SKM-1 treated with dmso at 0.1 percent for 144 hours (cell line): ENCODE data around the gene SPHK1.

Experiments used
- DNase-seq: peaks from one replicate; lab custom pipeline; 2025; ENCODE audit not compliant: unreplicated experiment; lab: John Stamatoyannopoulos, UW

SPHK1 gene

DNA sequence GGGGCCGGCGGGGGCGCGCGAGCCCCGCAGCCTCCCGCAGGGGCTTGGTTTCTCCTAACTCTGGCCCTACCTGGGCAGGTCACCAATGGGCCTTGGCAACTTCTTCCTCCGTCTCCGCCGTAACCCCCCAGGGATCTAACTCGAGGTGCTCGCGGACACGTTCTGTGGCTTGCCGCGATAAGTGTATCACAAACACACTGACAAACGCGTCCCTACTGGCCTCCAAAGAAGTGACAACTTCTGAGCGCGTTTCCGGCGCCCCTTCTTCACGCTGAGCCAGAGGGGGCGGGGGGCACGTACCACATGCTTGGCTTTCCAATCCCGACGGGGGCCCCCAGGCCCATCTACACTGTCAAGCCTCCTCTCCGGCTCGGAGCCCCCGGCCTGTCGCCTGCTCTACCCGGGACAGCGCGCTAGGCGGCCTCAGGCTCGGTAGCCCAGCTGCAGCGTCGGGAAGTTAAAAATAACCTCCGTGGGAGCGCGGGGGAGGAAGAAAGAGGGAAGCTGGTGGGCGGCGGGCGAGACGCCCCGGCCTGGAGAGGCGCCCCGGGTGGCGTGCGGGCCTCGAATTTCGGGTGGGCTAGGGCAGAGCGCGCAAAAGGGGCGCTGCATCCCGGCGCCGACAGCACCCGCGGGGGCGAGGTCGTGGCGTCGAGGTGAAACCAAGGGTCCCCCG lies 725 bp upstream of the SPHK1 start:
- no peak for DNase-seq

DNA sequence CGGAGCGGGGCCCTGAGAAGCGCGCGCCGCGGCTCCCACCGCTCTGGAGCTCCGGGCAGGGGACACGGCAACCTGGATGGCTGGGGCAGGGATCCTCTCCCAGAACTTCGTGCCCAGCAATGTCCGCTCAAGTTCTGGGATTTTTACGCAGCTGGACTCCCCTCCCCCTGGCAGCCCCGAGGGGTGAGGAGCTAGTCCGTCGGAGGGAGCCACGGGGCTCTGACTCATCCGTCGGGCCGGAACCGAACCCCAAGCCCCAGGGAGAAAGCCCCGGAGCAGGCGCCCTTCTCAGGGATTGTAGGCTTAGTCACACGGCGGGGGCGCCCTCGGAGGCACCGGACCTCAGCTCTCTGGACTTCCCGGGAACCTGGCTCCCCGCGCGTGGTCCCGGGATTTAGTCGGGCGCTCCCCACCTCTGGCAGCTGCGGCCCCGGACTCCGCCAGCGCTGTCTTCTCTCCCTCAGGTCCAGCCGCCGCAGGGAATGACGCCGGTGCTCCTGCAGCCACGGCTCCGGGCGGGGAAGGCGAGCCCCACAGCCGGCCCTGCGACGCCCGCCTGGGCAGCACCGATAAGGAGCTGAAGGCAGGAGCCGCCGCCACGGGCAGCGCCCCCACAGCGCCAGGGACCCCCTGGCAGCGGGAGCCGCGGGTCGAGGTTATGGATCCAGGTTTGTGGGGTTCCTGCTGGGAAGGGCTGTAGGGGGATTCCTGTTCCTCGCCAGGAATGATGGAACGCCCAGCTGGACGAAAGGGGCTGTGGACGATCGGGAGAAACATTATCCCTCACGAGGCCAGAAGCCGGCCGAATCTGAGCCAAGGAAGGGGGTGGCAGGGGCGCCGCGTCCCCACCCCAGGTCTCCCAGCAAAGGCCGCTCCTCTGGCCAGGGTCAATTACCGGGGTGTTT lies 830 bp downstream of the SPHK1 start:
- no peak for DNase-seq

DNA sequence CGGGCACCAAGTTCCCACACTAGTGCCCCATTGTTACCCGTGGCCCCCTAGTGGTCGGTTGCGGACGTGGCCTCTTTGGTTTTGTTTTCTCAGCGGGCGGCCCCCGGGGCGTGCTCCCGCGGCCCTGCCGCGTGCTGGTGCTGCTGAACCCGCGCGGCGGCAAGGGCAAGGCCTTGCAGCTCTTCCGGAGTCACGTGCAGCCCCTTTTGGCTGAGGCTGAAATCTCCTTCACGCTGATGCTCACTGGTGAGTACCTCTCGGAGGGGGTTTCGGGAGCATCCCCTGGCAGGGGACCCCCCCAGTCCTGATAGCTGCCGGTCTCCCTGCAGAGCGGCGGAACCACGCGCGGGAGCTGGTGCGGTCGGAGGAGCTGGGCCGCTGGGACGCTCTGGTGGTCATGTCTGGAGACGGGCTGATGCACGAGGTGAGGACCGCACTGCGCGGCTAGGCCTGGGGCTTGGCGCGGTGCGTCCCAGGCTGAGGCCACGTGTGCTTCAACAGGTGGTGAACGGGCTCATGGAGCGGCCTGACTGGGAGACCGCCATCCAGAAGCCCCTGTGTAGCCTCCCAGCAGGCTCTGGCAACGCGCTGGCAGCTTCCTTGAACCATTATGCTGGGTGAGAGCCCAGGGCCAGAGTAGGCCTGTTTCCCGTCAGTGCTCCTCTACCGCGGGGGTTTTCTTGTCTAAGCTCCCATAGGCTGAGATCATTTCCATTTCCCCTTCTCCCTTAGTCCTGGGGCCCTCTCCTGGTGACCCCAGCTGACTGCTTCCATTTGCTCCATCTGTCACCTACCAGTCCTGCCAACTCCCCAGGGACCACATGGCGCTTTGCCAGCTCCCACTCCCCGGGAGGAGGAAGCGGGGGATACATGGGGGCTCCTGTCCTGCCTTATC lies 1.7 kb downstream of the SPHK1 start:
- peak; percentile 70 for DNase-seq

DNA sequence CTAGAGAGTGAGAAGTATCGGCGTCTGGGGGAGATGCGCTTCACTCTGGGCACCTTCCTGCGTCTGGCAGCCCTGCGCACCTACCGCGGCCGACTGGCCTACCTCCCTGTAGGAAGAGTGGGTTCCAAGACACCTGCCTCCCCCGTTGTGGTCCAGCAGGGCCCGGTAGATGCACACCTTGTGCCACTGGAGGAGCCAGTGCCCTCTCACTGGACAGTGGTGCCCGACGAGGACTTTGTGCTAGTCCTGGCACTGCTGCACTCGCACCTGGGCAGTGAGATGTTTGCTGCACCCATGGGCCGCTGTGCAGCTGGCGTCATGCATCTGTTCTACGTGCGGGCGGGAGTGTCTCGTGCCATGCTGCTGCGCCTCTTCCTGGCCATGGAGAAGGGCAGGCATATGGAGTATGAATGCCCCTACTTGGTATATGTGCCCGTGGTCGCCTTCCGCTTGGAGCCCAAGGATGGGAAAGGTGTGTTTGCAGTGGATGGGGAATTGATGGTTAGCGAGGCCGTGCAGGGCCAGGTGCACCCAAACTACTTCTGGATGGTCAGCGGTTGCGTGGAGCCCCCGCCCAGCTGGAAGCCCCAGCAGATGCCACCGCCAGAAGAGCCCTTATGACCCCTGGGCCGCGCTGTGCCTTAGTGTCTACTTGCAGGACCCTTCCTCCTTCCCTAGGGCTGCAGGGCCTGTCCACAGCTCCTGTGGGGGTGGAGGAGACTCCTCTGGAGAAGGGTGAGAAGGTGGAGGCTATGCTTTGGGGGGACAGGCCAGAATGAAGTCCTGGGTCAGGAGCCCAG lies 2.8 kb downstream of the SPHK1 start:
- DNase-seq = no peak

DNA sequence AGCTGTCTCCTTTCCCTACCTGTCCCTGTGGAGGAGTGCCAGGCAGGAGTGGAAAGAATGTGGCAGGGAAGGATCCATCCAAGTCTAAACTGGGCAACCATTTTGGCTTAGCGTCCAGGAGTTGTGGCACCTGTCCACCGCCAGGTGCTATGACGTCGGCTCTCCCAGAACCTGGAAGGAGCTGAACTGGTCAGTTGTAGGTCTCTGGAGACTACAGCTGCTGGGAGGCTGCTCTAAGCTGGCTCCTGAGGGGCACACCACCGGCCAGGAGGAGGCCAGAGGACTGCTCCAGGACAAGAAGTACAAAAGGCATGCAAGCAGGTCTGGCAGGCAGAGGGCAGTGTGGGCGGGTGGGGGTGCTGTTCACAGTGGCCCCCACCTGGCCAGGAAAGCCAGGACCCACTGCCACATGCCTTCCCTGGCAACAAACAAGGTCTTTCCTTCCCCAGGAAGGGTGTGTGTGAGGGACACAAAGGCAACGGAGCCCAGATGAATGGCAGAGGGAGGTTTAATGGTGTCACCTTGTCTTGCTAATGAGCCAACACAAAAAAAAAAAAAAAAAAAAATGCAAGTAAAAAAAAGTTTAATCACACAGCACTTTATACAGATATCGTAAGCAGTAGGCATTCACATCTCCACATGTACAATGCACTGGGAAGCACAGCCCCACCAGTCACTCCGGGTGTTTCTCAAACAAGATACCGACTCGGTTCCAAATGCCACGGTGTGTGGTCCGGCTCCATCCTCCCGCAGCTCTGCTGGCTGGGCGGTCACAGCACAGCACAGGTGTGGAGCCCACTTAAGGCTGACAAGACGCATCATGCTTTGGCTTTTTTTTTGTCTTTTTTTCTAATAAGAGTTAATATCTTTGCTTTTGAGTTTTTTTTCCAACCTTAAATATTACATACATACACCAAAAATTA lies 4.8 kb downstream of the SPHK1 start:
- DNase-seq = no peak

DNA sequence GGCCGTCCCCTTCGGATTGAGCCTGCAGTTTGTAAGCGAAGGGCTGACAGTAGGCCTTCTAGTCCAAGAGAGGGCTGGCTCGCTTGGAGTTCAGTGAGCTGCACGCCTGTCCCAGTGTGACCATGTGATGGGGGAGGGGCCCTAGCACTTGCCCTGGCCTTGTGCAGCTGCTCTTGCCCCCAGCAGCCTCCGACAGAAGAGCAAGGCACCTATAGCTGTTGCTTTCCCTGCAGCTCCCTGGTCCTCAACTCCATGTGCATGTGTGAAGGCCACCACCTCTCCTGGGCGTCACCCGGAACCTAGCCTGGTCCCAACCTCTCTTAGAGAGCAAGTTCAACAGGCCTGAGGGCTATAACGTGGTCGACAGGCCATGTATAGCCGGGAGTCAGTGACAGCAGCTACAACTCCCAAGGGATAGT lies 5.6 kb downstream of the SPHK1 start:
- no peak for DNase-seq

DNA sequence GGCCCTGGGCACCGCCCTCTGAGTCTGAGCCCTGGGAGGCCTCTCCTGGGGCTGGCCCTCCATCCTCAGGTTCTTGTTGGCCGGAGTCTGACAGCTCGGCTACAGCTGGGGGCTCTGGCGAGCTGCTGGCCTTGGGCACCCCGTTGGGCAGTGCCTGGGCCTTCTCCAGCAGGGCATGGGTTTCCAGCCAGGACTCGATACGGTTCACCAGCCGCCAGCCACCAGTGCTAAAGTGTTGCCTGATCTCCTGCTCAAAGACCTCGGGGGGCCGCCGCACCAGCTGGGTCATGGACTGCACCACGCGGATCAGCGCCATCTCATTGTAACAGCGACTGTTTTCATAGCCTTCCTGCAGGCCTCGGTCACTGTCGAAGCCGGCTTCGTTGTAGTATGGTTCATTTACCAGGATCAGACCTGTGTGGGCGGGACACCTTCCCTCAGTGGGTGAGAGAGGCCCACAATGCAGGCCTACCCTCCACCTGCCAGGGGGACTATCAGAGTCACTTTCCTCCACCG lies 6.8 kb downstream of the SPHK1 start:
- DNase-seq = no peak

DNA sequence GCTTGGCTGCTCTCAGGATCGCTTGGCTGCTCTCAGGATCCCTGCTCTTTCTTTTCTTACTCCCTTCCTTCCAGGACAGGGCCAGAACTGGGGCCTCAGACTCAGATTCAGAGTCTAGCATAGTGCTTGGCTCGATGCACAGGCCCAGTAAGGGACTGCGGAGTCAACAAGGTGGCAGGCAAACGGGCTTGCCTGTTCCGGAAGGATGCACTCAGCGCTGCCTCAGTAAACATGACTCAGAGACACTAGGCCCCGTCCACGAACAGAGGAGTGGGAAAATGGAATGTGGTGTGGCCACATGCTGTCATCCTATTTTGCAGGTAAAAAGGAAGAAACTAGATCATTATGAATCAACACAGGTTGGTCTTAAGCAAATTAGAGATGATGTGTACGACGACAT lies 9.8 kb downstream of the SPHK1 start:
- DNase-seq = no peak

DNA sequence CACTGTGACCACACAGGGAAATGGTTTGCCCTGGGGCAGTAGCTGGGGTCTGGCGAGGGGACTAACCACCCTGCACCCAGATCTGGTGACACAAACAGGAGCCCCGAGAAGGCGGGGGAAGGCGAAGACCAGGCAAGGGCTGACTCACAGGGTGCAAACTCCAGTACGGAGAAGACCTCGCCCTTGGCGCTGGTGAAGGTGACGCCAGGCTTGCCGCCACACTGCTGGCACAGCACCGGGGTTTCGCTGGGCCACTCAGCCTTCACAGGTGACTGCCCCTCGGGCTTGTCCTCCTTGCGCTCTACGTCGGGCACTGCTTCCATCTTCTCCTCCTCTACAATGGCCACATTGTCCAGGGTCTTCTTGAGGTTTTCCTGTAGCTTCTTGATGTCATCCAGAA lies 11.6 kb downstream of the SPHK1 start:
- no peak for DNase-seq

DNA sequence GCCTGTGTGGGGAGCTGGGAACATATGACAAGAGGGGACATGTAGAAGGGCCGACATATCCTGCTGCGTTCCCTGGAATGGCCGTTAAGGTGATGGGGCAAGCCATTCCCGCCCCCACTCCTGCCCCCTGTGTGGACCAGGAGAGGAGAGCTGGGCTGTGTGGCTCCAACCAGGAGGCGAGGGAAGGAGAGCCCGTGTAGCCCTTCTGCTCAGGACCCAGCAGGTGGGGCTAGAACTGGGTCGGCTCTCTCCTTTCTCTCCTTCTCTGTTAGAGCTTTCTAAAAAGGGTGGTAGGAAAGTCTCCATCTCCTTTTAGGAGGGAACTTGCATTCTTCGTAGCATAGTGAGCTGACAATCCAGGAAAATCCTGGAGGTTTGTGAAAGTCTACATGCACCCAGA lies 12.8 kb downstream of the SPHK1 start:
- DNase-seq = no peak

DNA sequence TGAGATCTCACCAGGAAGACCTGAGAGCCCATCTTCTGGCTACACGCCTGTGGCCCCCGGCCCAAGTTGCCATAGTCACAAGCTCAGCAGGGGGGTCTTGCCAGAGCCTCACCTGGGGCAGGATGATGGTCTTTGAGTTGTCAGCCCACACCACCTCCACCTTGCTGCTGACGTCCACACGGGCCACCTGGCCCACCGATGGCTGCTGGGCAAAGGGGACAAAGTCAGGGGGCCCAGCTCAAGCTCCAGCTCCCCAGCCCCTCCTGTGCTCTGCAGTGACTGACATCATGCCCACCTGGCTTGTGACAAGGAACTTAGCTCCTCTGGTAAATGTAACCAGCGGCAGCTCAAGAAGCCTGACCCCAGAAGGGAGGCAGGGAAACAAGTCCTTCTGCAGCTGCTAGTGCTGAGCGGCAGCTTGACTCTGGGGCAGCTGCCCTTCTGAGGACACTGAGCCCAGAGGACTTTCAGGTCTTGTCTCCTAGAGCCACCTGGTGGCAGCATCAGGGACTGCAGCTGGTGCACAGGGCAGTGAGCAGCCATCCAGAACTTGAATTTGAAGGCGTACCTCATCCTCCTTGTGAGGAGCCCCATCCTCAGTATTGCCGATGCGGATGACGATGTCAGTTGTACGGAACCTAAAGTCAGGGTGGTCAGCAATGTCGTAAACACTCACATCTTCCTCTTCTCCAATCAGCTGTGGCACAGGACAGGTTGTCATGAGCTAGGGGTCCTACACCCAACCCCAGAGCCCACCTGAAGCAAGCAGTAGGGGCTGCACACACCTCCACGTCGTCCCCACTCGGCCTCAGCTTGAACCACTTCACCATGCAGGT lies 13.5 kb downstream of the SPHK1 start:
- DNase-seq = peak; percentile 54

DNA sequence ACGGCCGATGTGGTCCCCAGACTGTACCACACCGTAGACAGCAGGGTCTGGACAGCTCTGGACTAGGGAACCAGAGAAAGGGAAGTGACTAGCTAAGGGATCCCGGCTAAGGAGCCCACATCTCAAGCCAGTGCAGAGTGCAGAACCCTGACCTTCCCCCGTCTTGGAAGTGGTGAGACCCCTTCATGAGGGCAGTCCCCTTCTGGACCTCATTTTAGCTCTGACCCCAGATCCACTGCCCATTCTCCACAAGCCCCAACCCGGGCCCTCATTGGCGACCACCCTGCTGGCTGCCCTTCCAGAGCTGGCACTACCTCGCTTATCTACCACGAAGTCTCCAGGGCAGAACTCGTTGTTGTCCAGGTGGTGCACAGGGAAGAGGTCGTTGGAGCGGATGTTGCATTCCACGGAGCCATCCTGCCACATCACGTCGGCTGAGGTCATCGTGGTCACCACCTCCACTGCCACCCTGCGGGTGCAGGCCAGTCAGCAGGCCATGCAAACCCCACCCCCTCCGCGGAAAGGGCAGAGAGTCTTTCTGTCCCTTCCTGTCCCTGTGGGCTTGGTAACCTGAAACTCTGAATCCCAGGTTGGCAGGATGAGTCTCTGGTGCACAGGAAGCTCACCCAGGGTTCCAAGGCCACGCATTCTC lies 14.2 kb downstream of the SPHK1 start:
- no peak for DNase-seq

DNA sequence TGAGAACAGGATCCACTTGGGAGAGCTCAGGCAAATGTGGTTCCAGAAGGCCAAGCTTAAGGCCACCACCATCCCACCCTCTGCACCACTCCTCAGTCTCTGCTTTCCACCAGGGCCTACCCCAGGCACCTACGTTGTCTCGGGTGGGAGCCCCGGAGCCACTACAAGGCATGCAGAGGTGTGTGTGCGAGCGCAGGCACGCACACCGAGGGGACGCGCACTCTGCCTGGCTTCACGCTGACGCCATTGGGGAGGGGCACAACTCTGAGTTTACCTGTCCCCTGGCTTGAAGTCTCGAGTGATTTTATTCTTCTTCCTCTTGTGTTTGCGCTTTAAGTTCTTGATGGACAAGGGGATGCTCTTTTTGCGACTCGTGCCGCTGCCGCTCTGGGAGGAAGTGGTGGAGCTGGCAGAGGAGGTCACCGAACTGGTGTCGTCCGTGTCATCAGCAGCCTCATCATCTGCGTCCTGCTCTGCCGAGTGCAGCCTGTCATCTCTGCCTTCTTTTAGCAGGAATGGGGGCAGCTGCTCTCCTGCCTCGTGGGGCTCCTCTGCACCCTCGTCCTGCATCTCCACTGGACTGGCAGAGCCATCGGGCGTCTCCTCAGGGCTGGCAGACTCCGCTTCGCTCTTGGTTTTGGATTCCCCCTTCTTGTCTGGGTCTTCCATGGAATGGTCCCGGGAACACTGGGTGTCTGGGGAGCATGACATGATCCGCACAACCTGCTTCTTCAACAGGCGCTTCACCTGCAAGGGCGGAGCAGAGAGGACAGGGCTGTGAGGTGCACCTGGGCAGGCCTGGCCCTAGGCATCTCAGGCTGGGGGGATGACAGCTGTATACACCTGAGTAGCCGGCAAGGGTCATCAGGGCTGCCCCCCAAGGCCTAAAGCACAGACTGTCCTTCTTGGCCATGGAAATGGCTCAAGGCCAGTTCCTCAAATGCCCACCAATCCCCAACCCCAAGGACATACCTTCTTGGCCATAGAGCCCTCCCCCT lies 15.1 kb downstream of the SPHK1 start:
- DNase-seq = no peak

DNA sequence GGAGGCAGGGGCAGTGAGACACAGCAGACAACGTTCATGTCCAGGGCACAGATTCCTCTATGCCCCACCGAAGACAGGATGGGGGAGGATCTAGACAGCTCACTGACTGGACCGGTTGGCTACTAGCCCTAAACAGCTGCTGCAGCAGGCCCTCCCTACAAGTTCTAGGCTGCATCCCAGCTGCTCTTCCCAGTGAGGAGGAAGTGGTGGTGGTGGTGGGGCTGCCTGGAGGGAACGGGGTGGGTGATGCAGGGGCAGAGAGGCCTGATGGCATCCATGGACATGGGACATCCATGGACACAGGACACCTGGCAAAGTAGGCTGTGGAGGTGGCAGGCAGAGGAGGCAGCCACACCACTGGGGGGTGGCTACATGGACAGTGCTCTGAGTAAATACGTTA lies 18.3 kb downstream of the SPHK1 start:
- no peak for DNase-seq

DNA sequence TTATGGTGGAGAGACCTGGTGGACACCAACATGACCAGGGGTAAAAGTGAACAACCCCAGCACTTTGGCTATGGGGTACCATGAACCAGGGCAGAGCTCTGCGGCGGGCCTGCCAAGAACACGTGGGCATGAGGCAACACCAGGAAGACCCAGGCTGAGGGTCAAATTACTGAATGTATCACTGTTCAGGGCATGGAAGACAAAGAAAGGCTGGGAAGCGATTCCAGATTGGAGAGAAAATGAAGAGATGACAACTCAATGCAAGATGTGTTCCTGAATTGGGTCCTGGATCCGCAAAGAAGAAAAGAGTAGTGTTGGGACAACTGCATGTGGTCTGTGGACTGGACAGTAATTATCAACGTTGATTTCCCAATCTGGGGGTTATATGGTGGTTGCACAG lies 19.8 kb downstream of the SPHK1 start:
- no peak for DNase-seq

DNA sequence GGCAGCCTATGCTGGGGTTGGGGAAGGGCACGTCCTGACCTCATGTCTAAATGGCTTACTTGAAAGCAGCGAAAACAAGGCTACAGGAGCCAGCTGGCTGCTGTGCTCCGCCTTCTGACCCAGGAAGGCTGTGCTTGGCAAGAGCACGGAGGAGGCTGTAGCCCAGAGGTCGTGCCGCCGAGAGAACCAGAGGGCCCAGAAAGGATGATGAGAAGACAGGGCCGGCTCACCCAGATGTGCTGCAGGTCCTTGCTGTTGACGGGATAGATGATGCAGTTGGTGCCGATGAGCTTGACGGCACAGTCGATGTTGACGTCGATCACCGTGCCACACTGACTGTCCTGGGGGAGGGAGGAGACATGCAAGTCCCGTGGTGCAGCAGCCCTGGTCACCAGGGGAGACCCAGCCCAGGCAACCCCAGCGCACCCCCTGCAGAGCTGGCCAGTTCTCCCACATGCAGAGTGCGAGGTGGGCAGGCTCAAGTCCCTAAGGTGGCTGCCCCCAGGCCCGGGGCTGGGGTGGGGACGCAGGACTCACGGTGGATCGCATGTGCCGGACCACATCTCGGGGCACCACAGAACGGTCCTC lies 20.7 kb downstream of the SPHK1 start:
- DNase-seq = no peak

DNA sequence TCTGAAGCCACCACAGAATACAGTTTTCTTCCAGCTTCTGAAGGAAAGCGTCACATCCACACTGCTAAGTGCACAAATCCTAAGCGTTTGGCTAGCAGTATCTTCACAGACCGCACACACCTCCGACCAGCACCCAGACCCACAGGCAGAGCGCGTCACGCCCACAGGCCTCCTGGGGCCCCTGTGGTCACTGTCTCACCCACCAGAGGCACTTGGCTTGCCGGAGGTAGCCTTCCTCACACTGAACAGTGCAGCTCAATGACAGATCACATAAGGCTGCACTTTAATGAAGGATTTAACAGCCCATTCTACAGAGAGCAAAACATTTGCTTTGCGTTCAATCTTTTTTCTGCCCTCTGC lies 21.2 kb downstream of the SPHK1 start:
- no peak for DNase-seq
